GM18505 (cell line): ENCODE results near the gene CNNM3.
A peak's percentile ranks its signal among the peaks of the same experiment; 100 is the strongest.

ENCODE experiments used
- ATAC-seq: cut with Tn5 transposase; IDR thresholded peaks from one replicate; pipeline ENCODE4 v1.9.1; 2021; ENCODE audit not compliant: unreplicated experiment
- POLR2A ChIP-seq: IDR thresholded peaks from 4 replicates; pipeline ENCODE4 v1.6.1; 2011; ENCODE audit warnings: borderline replicate concordance; ENCODE audit not compliant: insufficient read depth, insufficient read length; ENCODE audit errors: extremely low read depth

CNNM3 gene

DNA sequence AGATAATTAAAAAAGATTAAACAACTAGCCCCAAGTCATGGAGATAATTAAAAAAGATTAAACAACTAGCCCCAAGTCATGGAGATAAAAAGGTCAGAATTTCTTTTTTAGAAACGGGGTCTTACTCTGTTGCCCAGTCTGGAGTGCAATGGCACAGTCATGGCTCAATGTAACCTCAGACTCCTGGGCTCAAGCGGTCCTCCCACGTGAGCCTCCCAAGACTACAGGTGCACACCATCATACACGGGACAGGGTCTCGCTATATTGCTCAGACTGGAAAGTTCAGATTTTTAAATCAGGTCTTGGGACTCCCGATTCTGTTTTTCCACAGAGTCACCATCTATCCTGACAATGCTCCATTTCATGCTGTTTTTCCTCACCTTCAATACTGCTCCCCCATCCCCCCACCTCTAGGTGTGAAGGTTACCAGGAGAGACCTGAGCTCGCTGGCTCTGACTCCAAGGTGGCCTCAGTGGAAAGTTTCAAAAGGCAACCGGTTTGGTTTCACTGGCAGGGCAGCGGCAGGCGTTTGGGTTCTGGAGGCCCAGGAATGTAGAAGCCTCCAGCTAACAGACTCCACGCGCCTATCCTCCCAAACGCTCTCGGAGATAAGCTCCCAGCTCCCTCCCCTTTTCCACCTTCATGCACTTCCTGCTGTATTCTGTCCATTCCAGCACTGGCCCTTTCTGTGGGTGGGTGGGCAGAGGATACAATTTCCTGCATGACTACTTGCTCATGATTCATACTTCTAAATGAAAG, 56.7 kb downstream of the CNNM3 start:
- ATAC-seq, result no peak
- no peak for TF ChIP-seq POLR2A

DNA sequence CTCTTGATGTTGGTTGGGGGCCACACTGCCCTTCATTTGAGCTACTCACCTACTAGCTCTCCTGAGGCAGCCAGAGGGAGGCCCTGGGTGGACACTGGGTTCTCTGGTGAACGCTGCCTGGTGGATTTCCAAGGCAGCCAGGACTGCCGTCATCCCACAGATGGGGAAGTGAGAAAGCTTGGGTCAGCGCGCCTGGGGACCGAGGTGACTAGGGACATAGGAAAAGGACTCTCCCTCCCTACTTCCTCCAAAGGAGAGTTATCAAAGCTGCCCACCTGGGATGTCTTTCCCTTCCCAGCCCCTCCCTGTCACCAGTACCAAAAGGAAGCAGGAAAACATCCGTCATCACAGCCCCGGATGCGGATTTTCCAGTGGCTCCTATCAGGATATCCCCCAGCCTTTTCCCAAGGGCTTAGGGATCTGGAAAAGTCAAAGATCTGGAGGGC, 57.6 kb downstream of the CNNM3 start:
- no peak for ATAC-seq
- TF ChIP-seq POLR2A, result no peak

DNA sequence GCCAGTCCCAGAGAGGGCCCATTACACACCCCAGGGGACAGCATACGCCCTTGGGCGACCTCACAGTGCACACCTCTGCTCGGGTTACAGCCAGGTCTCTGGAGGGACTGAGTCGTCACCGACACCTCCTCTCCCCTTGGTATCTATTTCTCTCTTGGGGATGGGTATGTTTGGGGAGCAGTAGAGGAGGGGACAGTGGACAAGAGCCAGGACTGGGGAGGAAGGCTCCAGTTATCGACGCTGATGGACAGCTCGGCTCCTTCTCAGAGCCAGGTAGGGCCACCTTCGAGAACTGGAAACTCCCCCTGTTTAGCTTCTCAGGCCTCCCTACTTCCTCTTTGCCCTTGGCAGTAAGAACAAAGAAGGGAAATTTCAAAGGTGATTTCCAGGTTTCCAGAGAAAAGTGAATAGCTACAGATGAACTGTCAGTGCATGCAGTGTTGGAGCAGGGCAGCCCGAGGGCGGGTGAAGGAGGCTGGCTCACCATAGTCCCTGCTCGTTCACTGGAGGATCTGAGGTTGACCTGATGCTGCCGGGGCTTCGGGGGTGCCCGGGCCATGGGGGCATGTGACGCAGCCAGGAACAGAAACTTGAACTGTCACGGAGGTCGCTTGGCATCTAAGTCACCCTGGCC, 58.2 kb downstream of the CNNM3 start:
- peak; percentile 30 for TF ChIP-seq POLR2A
- no peak for ATAC-seq

DNA sequence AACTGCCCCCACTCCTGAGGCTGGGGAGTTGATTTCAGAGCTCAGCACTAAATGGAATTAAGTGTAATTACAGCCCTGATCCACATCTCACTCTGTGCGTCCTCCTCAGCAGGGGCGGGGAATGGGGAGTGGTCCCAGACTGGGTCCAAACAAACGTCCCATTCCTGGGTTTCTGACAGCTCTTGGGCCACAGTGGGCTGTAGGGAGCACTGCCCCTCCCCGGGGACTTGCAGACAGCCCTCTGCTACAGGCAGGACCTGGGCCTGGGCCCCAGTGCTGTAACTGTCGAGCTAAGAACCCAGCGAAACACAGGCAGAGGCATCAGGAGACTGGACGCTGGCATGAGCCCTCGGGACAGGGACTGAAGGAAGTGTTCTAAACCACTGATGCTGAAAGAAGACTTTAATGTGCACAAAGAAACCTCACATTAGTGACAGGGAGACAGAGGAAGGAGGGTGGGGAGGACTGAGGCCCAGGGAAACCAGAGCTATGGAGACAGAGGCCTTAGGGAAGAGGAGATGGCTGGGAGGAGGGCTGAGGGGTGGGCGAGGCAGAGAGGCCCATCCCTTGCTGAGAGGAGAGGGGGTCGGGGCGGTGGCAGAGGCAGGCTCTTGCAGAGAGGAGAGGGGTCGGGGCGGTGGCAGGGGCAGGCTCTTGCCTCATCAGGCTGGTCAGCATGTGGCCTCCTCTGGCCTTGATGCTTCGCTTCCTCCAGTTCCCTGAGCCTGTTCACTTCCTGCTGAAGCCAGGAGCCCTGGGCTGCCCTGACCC, 59.6 kb downstream of the CNNM3 start:
- TF ChIP-seq POLR2A, result no peak
- ATAC-seq, result no peak

DNA sequence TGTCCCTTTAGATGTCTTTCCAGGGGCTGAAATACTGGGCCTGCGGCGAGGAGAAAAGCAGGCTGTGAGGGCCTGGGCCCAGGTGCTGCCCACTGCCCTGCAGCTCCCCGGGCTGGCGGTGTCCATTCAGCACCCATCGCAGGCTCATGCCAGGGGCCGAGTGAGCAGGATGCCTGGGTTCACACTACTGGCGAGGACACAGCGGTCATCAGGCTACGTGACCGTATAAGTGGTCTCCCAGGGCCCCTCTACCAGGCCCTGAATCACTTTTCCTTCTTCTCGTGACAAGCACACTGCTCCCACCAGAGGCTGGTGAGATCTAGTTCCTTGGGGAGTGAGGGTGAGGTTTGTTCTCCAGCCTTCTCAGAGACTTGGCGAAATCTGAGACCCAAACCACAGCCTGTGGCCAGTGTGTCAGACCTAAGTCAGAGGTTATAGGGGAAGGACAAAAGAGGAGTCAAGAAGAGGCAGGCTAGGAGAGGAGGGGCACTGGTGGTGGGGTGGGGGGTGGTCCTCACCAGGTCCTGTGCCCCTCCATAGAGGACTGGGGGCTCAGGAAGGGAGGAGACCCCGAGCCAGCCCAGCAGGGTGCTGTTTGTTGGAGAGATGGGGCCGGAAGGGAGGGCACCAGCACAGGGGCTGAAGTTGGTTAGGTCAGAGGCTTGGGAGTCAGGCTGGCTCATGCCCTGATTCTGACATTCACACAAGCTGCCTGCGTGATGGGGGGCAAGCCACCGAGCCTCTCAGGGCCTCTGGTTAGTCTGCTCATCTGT, 60.4 kb downstream of the CNNM3 start:
- ATAC-seq, result no peak
- no peak for TF ChIP-seq POLR2A

DNA sequence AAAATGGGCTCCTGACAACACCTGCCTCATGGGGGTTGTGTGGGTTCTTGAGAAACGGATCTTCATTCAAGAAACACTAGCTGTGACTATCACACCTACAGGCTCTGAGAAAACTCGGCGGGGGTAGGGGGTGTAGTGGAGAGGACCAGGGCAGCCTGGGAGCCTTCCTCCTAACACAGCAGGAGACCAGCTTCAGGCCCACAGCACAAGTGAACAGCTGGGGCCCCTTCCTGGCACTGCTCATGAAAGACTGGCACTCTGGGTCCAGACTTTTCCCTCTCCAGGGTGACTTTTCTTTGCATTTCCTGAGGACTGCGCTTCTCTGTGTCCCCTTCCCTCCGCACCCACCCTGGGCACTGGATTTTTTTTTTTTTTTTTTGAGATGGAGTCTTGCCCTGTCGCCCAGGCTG, 61.0 kb downstream of the CNNM3 start:
- no peak for TF ChIP-seq POLR2A
- no peak for ATAC-seq

DNA sequence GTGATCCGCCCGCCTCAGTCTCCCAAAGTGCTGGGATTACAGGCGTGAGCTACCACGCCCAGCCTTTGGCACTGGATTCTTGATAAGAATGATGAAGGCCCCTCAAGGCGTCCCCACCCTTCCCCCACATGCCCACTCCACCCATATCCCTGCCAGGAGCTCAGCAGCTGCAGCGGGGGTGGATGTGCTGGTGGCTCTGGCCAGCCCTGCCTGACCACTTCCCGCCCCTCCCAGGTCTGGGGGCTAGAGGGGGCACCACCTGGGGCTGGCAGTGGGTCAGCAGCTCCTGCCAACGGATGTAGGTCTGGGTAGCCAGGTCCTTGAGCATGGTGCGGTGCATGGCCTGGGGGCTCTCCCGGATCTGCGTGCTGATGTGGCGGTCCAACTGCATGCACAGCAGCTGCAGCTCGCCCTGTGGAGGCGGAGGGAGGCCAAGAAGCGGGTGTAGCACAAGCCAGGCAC, 61.6 kb downstream of the CNNM3 start:
- TF ChIP-seq POLR2A, result no peak
- ATAC-seq, result no peak

DNA sequence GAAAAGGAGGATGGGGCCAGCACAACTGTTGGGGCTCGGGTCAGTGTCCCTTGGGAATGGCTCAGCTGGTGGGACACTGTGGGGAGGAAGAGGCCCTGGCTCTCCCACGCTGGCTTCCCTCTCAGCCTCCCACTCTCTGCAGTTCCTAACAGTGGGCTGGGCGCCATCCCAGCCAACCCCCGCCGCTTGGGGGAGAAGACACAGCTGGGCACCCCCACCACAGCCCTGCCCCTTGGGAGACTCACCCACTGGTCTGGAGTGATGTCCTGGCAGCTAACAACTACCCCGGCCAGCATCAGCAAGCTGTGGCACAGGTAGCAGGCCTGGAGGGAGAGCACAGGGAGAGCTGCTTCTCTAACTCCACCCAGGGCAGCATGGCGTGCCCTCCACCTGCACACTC, 62.1 kb downstream of the CNNM3 start:
- TF ChIP-seq POLR2A, result no peak
- ATAC-seq, result no peak

DNA sequence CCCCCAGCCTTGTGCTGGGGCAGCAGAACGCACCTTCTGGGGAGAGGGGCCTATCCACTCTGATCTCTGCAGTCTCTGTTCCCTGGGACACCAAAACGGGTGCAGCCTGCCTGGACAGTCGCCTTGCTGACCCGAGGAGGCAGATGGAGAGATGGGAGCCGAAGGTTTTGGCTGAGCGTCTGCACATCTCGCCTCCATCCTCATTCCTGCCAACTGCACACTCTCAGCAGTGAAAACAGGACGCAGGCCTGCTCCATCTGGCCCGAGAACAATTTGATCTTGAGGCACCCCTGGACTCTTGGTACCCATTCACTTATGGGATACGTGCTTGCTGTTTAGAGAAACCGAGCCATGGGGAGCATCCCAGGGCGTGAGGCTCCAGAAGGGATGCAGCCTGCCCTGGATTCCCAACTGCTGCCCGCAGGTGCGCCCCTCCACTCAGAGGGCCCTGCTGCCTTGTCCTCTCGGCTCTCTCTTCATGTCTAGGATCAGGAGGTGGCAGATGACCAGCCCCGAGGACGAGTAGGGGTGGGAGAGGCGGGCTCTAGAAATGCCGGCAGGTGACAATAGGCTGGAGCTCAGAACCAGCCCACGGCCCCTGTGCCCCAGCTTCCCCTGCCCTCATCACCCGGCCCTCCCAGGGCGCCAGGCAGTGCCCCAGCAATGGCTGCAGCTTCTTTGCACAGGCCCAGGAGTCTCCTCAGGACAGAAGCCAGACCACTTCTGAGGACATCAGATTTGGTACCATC, 62.9 kb downstream of the CNNM3 start:
- no peak for ATAC-seq
- TF ChIP-seq POLR2A, result no peak

DNA sequence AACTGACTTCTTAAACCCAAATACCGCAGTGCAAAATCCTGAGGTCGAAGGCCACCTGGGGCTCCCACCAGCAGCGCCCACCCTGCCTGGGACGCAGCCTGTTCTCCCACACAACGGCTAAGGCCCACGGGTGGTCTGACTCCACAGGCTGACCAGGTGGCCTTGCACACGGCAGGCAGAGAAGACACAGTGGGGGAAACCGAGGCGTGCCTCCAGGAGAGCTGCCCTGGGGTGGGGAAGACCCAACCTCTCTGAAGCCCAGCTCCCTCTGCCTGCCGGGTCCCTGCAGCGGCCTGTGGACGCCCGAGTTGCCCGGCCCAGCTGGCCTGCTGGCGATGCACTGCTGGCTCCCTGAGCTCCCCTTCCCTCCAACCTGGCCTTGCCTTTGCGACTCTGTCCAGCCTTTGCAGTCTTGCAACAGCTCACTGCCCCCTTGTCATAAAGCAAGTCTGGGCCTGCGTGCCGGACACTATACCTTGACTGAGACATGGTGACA, 63.5 kb downstream of the CNNM3 start:
- TF ChIP-seq POLR2A, result no peak
- ATAC-seq, result no peak

DNA sequence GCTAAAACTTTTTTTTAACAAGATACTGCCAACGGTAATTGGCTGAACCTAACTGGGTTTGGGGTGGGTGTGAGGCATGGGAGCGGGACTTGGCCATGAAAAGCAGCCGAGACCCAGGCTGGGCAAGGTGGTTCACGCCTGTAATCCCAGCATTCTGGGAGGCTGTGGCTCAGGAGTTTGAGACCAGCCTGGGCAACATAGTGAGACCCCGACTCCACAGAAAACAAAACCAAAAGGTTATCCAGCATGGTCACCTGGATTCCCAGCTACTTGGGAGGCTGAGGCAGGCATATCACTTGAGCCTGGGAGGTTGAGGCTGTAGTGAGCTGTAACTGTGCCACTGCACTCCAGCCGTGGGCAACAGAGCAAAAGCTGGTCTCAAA, 64.8 kb downstream of the CNNM3 start:
- no peak for TF ChIP-seq POLR2A
- ATAC-seq, result no peak

DNA sequence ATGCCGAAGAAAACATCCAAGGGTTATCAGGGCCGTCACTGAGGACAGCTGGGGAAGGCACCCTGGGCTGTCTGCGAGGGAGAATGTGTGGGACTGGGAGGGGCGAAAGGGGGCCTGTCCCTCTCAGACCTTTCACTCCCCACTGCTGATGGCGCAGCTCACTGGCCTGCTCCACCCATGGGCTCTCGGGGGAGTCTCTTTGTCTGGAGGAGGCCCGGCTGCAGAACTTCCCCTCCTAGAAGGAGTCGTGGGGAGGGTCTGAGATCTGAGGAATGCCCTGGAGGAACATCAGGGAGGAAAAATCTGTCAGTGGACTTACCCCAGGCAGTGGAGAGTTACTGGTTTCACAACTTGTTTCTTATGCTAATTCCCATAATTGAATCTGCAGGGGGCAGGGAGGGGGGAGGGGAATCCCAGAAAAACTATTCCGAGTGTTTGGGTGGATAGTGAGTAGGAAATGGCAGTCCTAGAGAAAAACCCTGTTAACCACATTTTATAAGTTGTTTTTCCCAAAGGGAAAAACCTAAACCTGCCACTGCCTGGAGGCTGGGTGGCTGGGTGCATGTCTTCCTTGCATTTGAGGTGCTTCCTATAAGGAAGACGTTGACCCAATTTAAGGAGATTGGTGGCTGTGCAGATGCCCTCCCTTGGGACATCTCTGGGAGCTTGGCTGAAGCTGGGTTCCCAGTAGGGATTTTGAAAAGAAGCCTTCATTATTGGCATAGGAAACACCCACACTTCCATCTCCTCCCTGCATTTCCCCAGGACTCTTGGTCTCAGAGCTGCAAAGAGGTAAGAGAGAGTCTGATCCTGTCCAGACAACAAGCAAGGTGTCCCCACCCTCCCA, 65.5 kb downstream of the CNNM3 start:
- TF ChIP-seq POLR2A, result no peak
- no peak for ATAC-seq

DNA sequence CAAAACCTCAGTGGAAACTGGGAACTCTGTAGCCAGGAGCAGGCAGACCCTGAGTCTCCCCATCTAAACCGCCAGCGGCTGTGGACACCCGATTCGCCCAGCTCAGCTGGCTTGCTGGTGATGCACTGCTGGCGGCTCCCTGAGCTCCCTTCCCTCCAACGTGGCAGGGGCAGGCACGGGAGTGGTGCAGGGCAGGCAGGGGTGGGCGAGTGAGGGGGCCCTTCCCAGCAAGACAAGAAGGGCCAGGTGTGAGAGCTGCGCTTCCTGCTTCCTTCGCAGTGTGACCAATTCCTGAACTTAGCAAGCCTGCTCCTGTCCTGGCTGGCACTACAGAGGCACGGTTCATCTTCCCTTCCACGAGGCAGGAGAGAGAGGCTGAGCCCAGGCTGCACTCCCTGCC, 66.2 kb downstream of the CNNM3 start:
- TF ChIP-seq POLR2A, result no peak
- no peak for ATAC-seq
